ENCODE results near the gene UNC93B1. TPM values are rescaled to one million over a fixed set of nuclear protein-coding genes. Genes with fewer than 3 reads are reported as not detected.
A peak's percentile ranks its signal among the peaks of the same experiment; 100 is the strongest.

The UNC93B1 gene
- total and polyA plus RNA-seq, 8 donors, result 11.6 to 215 (median 35.1) TPM

DNA sequence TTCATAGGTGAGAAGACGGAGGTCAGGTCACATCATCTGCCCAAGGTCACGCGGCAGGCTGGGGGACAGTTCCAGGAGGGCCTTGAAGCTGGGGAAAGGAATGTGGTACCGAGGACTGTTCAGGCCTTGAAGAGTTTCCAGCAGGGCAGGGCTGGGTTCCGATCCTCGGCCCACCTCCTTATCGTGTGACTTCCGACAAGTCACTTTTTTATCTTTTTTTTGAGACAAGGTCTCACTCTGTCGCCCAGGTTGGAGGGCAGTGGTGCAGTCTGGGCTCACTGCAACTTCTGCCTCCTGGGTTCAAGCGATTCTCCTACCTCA, 27.2 kb upstream of the UNC93B1 start:
- Histone ChIP-seq H3K36me3 (peaks cover 15 to 57% (median 47%) of the 10 kb centered on the region in 4 donors), H3K4me1 (peaks cover 24 to 57% (median 42%) of the 10 kb centered on the region in 4 donors), H3K4me3 (peak overlapping the region; percentile 78 to 87 (median 83)), H3K9me3 (no peaks in the 10 kb centered on the region), H3K27me3 (no peaks in the 10 kb centered on the region), H3K27ac (peak overlapping the region; percentile 88 to 92 (median 90))
- DNase-seq, result no peak
- 8 to 15% (median 9%) methylated on average over 9 to 10 of the region's 10 CpGs for WGBS, 5 donors
- intact Hi-C loops (cut with DNase I; ENCODE audit: low total_unique reads), result no loop called here
- TF ChIP-seq POLR2A (IDR thresholded peaks at IDR 0.05) (no peak), POLR2AphosphoS5 (IDR thresholded peaks at IDR 0.05) (no peak), EP300 (IDR thresholded peaks at IDR 0.05) (no peak)
- TF ChIP-seq, protein P1, sequence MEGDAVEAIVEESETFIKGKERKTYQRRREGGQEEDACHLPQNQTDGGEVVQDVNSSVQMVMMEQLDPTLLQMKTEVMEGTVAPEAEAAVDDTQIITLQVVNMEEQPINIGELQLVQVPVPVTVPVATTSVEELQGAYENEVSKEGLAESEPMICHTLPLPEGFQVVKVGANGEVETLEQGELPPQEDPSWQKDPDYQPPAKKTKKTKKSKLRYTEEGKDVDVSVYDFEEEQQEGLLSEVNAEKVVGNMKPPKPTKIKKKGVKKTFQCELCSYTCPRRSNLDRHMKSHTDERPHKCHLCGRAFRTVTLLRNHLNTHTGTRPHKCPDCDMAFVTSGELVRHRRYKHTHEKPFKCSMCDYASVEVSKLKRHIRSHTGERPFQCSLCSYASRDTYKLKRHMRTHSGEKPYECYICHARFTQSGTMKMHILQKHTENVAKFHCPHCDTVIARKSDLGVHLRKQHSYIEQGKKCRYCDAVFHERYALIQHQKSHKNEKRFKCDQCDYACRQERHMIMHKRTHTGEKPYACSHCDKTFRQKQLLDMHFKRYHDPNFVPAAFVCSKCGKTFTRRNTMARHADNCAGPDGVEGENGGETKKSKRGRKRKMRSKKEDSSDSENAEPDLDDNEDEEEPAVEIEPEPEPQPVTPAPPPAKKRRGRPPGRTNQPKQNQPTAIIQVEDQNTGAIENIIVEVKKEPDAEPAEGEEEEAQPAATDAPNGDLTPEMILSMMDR (IDR thresholded peaks at IDR 0.05), result no peak

DNA sequence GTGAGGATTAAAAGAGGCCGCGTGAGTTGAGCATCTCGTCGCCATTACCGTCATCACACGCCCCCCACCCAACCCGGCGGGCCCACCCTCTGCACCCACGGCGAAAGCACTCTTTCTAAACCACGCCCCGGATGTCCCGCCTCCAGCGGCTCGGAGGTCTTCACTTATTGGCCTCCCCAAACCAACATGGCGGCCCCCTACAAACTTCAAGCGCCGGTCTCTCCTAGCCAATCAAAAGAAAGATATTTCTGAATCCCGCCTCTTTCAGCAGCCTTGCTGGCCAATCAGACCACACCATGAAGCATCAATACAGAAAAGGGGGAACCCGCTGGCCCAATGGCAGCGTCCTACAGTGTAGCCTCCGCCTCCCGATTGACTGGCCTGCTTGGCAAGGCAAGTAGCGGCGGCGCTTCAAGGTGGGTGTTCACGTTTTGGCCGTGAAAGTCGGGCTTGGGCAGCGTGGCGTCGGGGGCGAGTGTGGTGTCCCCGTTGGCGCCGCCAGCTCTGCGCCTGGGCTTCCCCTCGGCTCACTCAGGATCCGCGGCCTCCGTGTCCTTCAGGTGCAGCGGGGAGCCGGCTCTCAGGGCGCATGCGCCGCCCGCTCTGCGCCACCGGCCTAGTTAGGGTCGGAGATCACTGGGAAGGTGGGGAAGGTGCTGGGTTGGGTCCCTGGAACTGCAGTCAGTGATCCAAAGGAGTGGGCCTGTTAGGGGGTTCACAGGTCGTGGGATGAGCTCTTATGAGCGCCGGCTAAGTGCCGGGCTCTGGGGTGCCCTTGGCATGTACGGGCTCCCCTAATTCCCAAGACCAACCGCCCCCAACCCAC, 26.6 kb upstream of the UNC93B1 start, which contains the start of gene NDUFS8:
TSS of gene NDUFS8 (plus strand) at position 364 of the 826 bp plus-strand sequence. CDS start 1,471 bp downstream, outside the sequence.
- peak; percentile 25 to 85 (median 83) for TF ChIP-seq POLR2AphosphoS5 (IDR thresholded peaks at IDR 0.05)
- TF ChIP-seq POLR2A (IDR thresholded peaks at IDR 0.05), result peak in 1 of 4 donors; percentile 38
- TF ChIP-seq, protein P1 (IDR thresholded peaks at IDR 0.05), result no peak
- TF ChIP-seq EP300 (IDR thresholded peaks at IDR 0.05), result no peak
- no peaks in the 10 kb centered on the region for H3K9me3 ChIP-seq
- intact Hi-C loops (cut with DNase I; ENCODE audit: low total_unique reads), result no loop called here
- WGBS, 5 donors, result 0 to 1% (median 0%) methylated on average over 32 to 56 of the region's 56 CpGs
- peak; percentile 95 to 99 for DNase-seq
- H3K4me3 ChIP-seq, result peak within 1 kb of the TSS; percentile 78 to 87 (median 83)
- H3K27me3 ChIP-seq, result no peaks in the 10 kb centered on the region
- peak within 1 kb of the TSS; percentile 88 to 92 (median 90) for H3K27ac ChIP-seq
- H3K4me1 ChIP-seq, result peaks cover 23 to 51% (median 40%) of the 10 kb centered on the region in 4 donors
- peaks cover 15 to 57% (median 50%) of the 10 kb centered on the region in 4 donors for H3K36me3 ChIP-seq

DNA sequence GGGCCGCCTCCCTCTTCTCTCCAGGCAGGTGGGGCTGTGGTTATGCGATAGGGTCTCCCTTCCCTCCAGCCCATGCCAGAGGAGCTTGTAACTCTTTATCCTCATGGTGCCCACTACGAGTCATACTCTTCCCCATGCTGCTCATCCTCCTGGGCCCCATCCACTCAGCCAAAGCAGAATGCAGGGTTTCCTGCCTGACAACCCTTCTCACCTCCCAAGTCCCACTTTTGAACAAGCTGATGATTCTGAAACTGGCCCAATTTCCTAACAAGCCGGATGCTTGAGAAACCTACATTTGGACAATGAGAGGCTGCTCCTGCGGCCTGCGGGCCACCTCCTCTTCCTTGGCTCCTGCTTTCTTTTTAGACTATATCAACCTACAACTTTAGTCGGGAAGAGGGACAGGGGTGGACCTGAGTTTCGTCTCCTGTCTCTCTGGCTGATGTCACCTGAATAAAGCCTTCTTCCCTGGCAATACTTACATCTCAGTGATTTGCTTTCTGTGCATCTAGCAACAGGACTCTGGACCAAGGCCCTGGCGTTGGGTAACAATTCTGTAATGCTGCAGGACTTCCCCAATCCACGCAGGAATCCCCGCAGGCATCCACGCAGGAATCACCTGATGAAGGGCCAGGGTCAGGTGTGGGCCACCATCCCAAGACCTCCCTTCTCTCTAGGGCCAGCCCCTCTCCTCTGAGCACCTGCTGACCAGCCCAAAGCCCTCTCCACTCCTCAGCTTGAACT, 25.1 kb upstream of the UNC93B1 start:
- Histone ChIP-seq H3K9me3 (no peaks in the 10 kb centered on the region), H3K27me3 (no peaks in the 10 kb centered on the region), H3K4me1 (peaks cover 23 to 43% (median 39%) of the 10 kb centered on the region in 4 donors), H3K27ac (no peak overlapping the region), H3K36me3 (peaks cover 12 to 54% (median 47%) of the 10 kb centered on the region in 4 donors), H3K4me3 (no peak overlapping the region)
- intact Hi-C loops (cut with DNase I; ENCODE audit: low total_unique reads), result no loop called here
- TF ChIP-seq POLR2AphosphoS5 (IDR thresholded peaks at IDR 0.05), result no peak
- TF ChIP-seq, protein P1 (IDR thresholded peaks at IDR 0.05), result no peak
- no peak for TF ChIP-seq POLR2A (IDR thresholded peaks at IDR 0.05)
- no peak for TF ChIP-seq EP300 (IDR thresholded peaks at IDR 0.05)
- no peak for DNase-seq
- WGBS, 5 donors, result 86 to 92% (median 90%) methylated on average over 10 to 12 of the region's 12 CpGs

DNA sequence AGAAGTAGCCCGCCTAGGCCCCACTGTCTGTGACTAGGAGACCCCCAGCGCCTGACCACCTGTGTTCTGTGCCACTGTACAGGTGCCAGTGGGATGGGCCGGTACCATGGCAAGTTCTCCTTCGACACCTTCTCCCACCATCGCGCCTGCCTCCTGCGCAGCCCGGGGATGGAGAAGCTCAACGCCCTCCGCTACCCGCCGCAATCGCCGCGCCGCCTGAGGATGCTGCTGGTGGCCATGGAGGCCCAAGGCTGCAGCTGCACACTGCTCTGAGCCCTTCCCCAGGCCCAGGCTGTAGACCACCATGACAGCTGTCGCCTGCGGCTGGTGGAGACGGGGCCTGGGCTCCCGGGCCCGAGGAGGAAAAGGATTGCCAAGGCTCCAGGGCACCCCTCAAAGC, 23.8 kb upstream of the UNC93B1 start:
- H3K27me3 ChIP-seq, result no peaks in the 10 kb centered on the region
- H3K4me3 ChIP-seq, result no peak overlapping the region
- TF ChIP-seq POLR2AphosphoS5 (IDR thresholded peaks at IDR 0.05) (no peak), POLR2A (IDR thresholded peaks at IDR 0.05) (no peak)
- TF ChIP-seq, protein P1 (IDR thresholded peaks at IDR 0.05), result no peak
- no peaks in the 10 kb centered on the region for H3K9me3 ChIP-seq
- peaks cover 16 to 30% (median 26%) of the 10 kb centered on the region in 4 donors for H3K4me1 ChIP-seq
- intact Hi-C loops (cut with DNase I; ENCODE audit: low total_unique reads), result no loop called here
- no peak for DNase-seq
- H3K36me3 ChIP-seq, result peaks cover 3 to 48% (median 39%) of the 10 kb centered on the region in 4 donors
- WGBS, 5 donors, result 91 to 100% (median 95%) methylated on average over 2 to 21 of the region's 21 CpGs
- no peak overlapping the region for H3K27ac ChIP-seq
